ENCODE data around the gene CMTM6. TPM values are rescaled to one million over a fixed set of nuclear protein-coding genes. Genes with fewer than 3 reads are reported as not detected.

Gene CMTM6
- total and polyA plus RNA-seq, 10 of the 15 experiments (the other 5 are each of a cell fraction or from before 2014, with no cell fraction given): 27.1 to 97.3 (median 61.4) TPM

DNA sequence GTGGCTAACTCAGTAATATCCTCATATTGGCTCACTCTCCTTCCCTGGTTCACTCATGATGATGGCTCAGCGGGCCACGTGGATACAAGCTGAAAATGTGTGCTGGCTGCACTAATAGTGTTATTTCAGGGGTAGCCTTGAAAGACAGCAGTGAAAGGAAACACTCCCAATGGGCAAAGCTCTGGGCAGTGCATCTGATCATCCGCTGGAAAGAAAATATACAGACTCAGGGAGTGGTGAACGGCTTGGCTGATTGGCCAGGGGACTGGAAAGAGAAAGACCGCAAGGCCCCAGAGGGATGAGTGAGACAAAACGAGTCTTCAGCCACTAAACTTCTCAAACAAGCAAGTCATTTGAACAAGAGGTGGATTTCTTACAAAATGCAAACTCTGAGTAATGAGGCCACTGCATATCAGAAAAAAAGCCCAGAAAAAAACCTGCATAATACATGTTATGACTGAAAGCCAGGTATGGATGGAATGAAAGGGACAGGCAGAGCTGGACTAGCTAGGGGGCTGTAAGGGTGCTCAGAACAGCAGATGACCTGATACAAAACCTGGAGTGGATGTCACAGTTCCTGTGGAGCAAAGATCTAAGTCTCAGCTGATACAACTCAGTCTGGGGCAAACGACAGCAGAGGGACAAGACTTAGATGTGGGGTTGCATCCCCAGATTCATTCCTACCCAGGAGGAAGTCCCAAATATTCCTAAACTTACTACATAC, 33.3 kb downstream of the CMTM6 start (continued):
- no peak for TF ChIP-seq ZNF622 (IDR thresholded peaks at IDR 0.05)

GRCh38 chr3:32467333-32468070, 35.1 kb downstream of the CMTM6 start:
- no peak for FAIRE-seq
- TF ChIP-seq FOXM1 (IDR thresholded peaks at IDR 0.05; ENCODE audit: low read depth, low read length) (peak; percentile 32; the same call in 1 of the 2 replicates), STAT1 (conservative IDR thresholded peaks at IDR 0.05) (0 out of 2 replicates have a peak, but pooled peaks have one; percentile 65), IRF4 (IDR thresholded peaks at IDR 0.05; ENCODE audit: low read depth, low read length) (peak; percentile 47; the same call in 1 of the 2 replicates), BACH1 (IDR thresholded peaks at IDR 0.05; ENCODE audit: borderline replicate concordance) (peak; percentile 54; the same call in 1 of the 2 replicates), TCF12 (IDR thresholded peaks at IDR 0.05; ENCODE audit: low read depth, low read length) (peak; percentile 97), PAX8 (IDR thresholded peaks at IDR 0.05) (no peak), BCL11A (IDR thresholded peaks at IDR 0.05; ENCODE audit: low read depth, low read length) (no peak), SMARCA5 (IDR thresholded peaks at IDR 0.05) (peak; percentile 81; the same call in 1 of the 2 replicates), ZNF207 (IDR thresholded peaks at IDR 0.05; ENCODE audit: borderline replicate concordance) (0 out of 2 replicates have a peak, but pooled peaks have one; percentile 63), PML (IDR thresholded peaks at IDR 0.05; ENCODE audit: low read length) (no peak), SMC3 (IDR thresholded peaks at IDR 0.05; ENCODE audit: borderline replicate concordance, low read length) (peak; percentile 95), SP1 (IDR thresholded peaks at IDR 0.05; ENCODE audit: low read depth, low read length) (peak; percentile 45), CHD2 (IDR thresholded peaks at IDR 0.05; ENCODE audit: borderline replicate concordance, low read depth, low read length) (no peak; the same call in 1 of the 2 replicates), GATAD2B (conservative IDR thresholded peaks at IDR 0.05; ENCODE audit: low read depth) (peak; percentile 62), KAT2A (conservative IDR thresholded peaks at IDR 0.05; ENCODE audit: control insufficient read depth, low read depth, low read length) (no peak), TCF3 (IDR thresholded peaks at IDR 0.05; ENCODE audit: borderline replicate concordance, insufficient read depth, low read depth, low read length) (peak; percentile 94), MEF2B (IDR thresholded peaks at IDR 0.05; ENCODE audit: partially characterized antibody, poor library complexity, severe bottlenecking) (no peak), MTA2 (IDR thresholded peaks at IDR 0.05; ENCODE audit: low read depth) (no peak), IKZF1 (conservative IDR thresholded peaks at IDR 0.05) (peak; percentile 58)
- TF ChIP-seq, protein P1, sequence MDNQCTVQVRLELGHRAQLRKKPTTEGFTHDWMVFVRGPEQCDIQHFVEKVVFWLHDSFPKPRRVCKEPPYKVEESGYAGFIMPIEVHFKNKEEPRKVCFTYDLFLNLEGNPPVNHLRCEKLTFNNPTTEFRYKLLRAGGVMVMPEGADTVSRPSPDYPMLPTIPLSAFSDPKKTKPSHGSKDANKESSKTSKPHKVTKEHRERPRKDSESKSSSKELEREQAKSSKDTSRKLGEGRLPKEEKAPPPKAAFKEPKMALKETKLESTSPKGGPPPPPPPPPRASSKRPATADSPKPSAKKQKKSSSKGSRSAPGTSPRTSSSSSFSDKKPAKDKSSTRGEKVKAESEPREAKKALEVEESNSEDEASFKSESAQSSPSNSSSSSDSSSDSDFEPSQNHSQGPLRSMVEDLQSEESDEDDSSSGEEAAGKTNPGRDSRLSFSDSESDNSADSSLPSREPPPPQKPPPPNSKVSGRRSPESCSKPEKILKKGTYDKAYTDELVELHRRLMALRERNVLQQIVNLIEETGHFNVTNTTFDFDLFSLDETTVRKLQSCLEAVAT (IDR thresholded peaks at IDR 0.05): peak; percentile 38; the same call in 1 of the 2 replicates

More at GRCh38 chr3:32467333-32468070, 35.1 kb downstream of the CMTM6 start:
- peak; percentile 80 for ATAC-seq
- no peak overlapping the region for H3K27ac ChIP-seq (ENCODE audit: control insufficient read depth, insufficient read depth)
- SMC1A ChIA-PET (ENCODE audit: uncharacterized antibody, unreplicated experiment): interaction anchor here (0.8 to 6.0 kb wide), 30 partner anchors 8 to 173 kb away, joined by 3 to 106 read pairs (median 6); partner anchors contain the start of genes CMTM6 and CMTM7
- RAD21 ChIA-PET (ENCODE audit: unreplicated experiment): interaction anchor here (0.6 to 5.5 kb wide), 27 partner anchors 12 to 296 kb away, joined by 3 to 121 read pairs (median 4); partner anchors contain the start of gene CMTM7
- no peaks in the 10 kb centered on the region for H3K36me3 ChIP-seq (ENCODE audit: control insufficient read depth in 2 of 2, insufficient read depth in 2 of 2, low read length in 1 of 2)
- intact Hi-C loops (cut with micrococcal nuclease; ENCODE audit: unreplicated experiment) (loop anchor here (1.0 to 5.0 kb wide), 8 partner anchors 25 to 290 kb away; partner anchors contain the start of gene CMTM7), in situ Hi-C loops (cut with MboI) (loop anchor here (5.0 kb wide), 1 partner anchor 90 kb away; no protein-coding TSS in a partner anchor)
- H3K79me2 ChIP-seq (ENCODE audit: control insufficient read depth, insufficient read depth, low read length): no peaks in the 10 kb centered on the region
- H3K9me3 ChIP-seq (replicated peaks; ENCODE audit: control insufficient read depth, insufficient read depth, low read length): no peaks in the 10 kb centered on the region; the same call in 2 of the 3 replicates
- no peaks in the 10 kb centered on the region for H4K20me1 ChIP-seq (ENCODE audit: control insufficient read depth, insufficient read depth)
- H3K4me1 ChIP-seq (ENCODE audit: control insufficient read depth, insufficient read depth, low read length): peaks cover 39% of the 10 kb centered on the region
- peak overlapping the region; percentile 21 for H2AFZ ChIP-seq (ENCODE audit: control insufficient read depth, low read depth, low read length)
- H3K4me3 ChIP-seq: peak overlapping the region; percentile 43; the same call in 1 of the 2 replicates
- no peak for DNase-seq (ENCODE audit: low read depth, low spot score)
- WGBS (ENCODE audit: insufficient coverage, insufficient replicate concordance, low lambda C conversion rate, missing lambda C conversion rate): 33% methylated on average over 39 of the region's 41 CpGs
- no TSS peak for BruUV-seq (replicated peaks)
- CTCF ChIA-PET: interaction anchor here (0.6 to 5.7 kb wide), 52 partner anchors 8 to 415 kb away, joined by 3 to 201 read pairs (median 4); partner anchors contain the start of genes CMTM6 and CMTM7
- peak overlapping the region; percentile 28; the same call in 1 of the 2 replicates for H3K9ac ChIP-seq (ENCODE audit: control insufficient read depth, insufficient read depth, low read length)
- POLR2A ChIA-PET: interaction anchor here (0.6 to 1.7 kb wide), 8 partner anchors 10 to 92 kb away, joined by 3 to 8 read pairs (median 4); no protein-coding TSS in a partner anchor
- no peaks in the 10 kb centered on the region for H3K27me3 ChIP-seq (replicated peaks in 1 of 2; ENCODE audit: control insufficient read depth in 2 of 2, insufficient read depth in 2 of 2, low read length in 1 of 2)
- H3K4me2 ChIP-seq (ENCODE audit: control insufficient read depth, insufficient read depth): peak overlapping the region; percentile 80

All from GM12878 (cell line).